Hepatocyte (in vitro differentiated cells): ENCODE data around the gene HEPHL1. TPM values are rescaled to one million over a fixed set of nuclear protein-coding genes. Genes with fewer than 3 reads are reported as not detected.

ENCODE experiments used
- DNase-seq: peaks from one replicate; pipeline ENCODE4 v3.0.0-alpha.2; 2016; ENCODE audit warnings: low spot score
- H2AFZ ChIP-seq: fragments of 200-600 bp; sonication (generic); 2 replicates; pipeline ENCODE4 v1.6.0; 2016; ENCODE audit warnings: antibody characterized with exemption, mild to moderate bottlenecking
- H3K27ac ChIP-seq: fragments of 200-600 bp; sonication (generic); 2 replicates; pipeline ENCODE4 v1.5.1; 2016; ENCODE audit warnings: mild to moderate bottlenecking
- H3K27me3 ChIP-seq: fragments of 200-600 bp; sonication (generic); 2 replicates; pipeline ENCODE4 v1.6.1; 2016
- H3K36me3 ChIP-seq: fragments of 200-600 bp; sonication (generic); replicated peaks from 2 replicates; pipeline ENCODE4 v1.5.1; 2016; ENCODE audit warnings: low read depth; ENCODE audit not compliant: insufficient read depth
- H3K4me1 ChIP-seq: fragments of 200-600 bp; sonication (generic); 2 replicates; pipeline ENCODE4 v1.5.1; 2016; ENCODE audit warnings: mild to moderate bottlenecking, moderate library complexity; ENCODE audit not compliant: insufficient read depth
- H3K4me2 ChIP-seq: fragments of 200-600 bp; sonication (generic); 2 replicates; pipeline ENCODE4 v1.6.0; 2016
- H3K4me3 ChIP-seq: fragments of 200-600 bp; sonication (generic); 2 replicates; pipeline ENCODE4 v1.5.1; 2016; ENCODE audit warnings: mild to moderate bottlenecking
- H3K79me2 ChIP-seq: fragments of 200-600 bp; sonication (generic); 2 replicates; pipeline ENCODE4 v1.6.0; 2017; ENCODE audit warnings: mild to moderate bottlenecking
- H3K9me2 ChIP-seq: fragments of 200-600 bp; sonication (generic); replicated peaks from 2 replicates; pipeline ENCODE4 v1.6.0; 2017; ENCODE audit warnings: mild to moderate bottlenecking; ENCODE audit not compliant: insufficient read depth
- H3K9me3 ChIP-seq: fragments of 200-600 bp; sonication (generic); 2 replicates; pipeline ENCODE4 v1.5.1; 2016; ENCODE audit warnings: low read depth, mild to moderate bottlenecking
- H4K20me1 ChIP-seq: fragments of 200-600 bp; sonication (generic); 2 replicates; pipeline ENCODE4 v1.6.0; 2016; ENCODE audit warnings: mild to moderate bottlenecking; ENCODE audit not compliant: insufficient read depth, poor library complexity, severe bottlenecking
- EZH2 ChIP-seq: fragments of 200-600 bp; sonication (generic); IDR thresholded peaks from 2 replicates; pipeline ENCODE4 v1.6.1; 2016; ENCODE audit warnings: antibody characterized with exemption, mild to moderate bottlenecking, borderline replicate concordance
- EZH2phosphoT487 ChIP-seq: fragments of 200-600 bp; sonication (generic); IDR thresholded peaks from one replicate; pipeline ENCODE4 v1.6.1; 2018; ENCODE audit warnings: antibody characterized with exemption, mild to moderate bottlenecking, low read depth, moderate library complexity; ENCODE audit not compliant: unreplicated experiment, severe bottlenecking
- WGBS: methylation state at CpG from one replicate; pipeline ENCODE4 v1.1.6; 2016; ENCODE audit warnings: low lambda C conversion rate; ENCODE audit errors: missing lambda C conversion rate; 5-methylcytosine and 5-hydroxymethylcytosine counted together
- polyA plus RNA-seq: library from polyadenylated mRNA; unstranded; fragments of >200 nt; fragmentation: Nextera tagmentation; extraction: Ambion mirVana; gene quantifications from 2 replicates; pipeline ENCODE4 v1.2.1, GENCODE V29; 2016
- total RNA-seq: library from RNA; depleted of rRNA; stranded (reverse); fragments of >200 nt; gene quantifications from 2 replicates; pipeline ENCODE4 v1.2.3, GENCODE V29; 2014
- TF ChIP-seq, protein P1 (sequence below): fragments of 200-600 bp; sonication (generic); IDR thresholded peaks from 2 replicates; pipeline ENCODE4 v1.5.1; 2016; ENCODE audit warnings: antibody characterized with exemption, mild to moderate bottlenecking; ENCODE audit not compliant: poor library complexity

Gene HEPHL1
- total and polyA plus RNA-seq, 2 experiments from 2014 or later, result 0.07 to 0.17 TPM

GRCh38 chr11:94149431-94150017, 128.4 kb downstream of the HEPHL1 start:
- no peak for TF ChIP-seq EZH2
- TF ChIP-seq, protein P1, sequence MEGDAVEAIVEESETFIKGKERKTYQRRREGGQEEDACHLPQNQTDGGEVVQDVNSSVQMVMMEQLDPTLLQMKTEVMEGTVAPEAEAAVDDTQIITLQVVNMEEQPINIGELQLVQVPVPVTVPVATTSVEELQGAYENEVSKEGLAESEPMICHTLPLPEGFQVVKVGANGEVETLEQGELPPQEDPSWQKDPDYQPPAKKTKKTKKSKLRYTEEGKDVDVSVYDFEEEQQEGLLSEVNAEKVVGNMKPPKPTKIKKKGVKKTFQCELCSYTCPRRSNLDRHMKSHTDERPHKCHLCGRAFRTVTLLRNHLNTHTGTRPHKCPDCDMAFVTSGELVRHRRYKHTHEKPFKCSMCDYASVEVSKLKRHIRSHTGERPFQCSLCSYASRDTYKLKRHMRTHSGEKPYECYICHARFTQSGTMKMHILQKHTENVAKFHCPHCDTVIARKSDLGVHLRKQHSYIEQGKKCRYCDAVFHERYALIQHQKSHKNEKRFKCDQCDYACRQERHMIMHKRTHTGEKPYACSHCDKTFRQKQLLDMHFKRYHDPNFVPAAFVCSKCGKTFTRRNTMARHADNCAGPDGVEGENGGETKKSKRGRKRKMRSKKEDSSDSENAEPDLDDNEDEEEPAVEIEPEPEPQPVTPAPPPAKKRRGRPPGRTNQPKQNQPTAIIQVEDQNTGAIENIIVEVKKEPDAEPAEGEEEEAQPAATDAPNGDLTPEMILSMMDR, result no peak
- no peak for TF ChIP-seq EZH2phosphoT487
- DNase-seq, result no peak
- H3K36me3 ChIP-seq, result no peaks in the 10 kb centered on the region
- peaks cover 54% of the 10 kb centered on the region for H4K20me1 ChIP-seq
- no peaks in the 10 kb centered on the region for H3K9me2 ChIP-seq
- H3K9me3 ChIP-seq, result no peaks in the 10 kb centered on the region
- no peak overlapping the region for H3K4me3 ChIP-seq
- H3K79me2 ChIP-seq, result peaks cover 81% of the 10 kb centered on the region
- 64% methylated on average over 3 of the region's 3 CpGs for WGBS
- H3K4me2 ChIP-seq, result no peak overlapping the region
- H3K27ac ChIP-seq, result no peak overlapping the region
- no peak overlapping the region for H2AFZ ChIP-seq
- peaks cover 73% of the 10 kb centered on the region for H3K4me1 ChIP-seq
- H3K27me3 ChIP-seq, result no peaks in the 10 kb centered on the region

GRCh38 chr11:94150056-94150455, 128.9 kb downstream of the HEPHL1 start:
- Histone ChIP-seq H3K4me2 (no peak overlapping the region), H3K9me3 (no peaks in the 10 kb centered on the region), H3K9me2 (no peaks in the 10 kb centered on the region), H3K27me3 (no peaks in the 10 kb centered on the region), H3K36me3 (no peaks in the 10 kb centered on the region), H3K27ac (peak overlapping the region; percentile 75), H4K20me1 (peaks cover 49% of the 10 kb centered on the region), H2AFZ (no peak overlapping the region), H3K4me1 (peaks cover 72% of the 10 kb centered on the region), H3K79me2 (peaks cover 81% of the 10 kb centered on the region), H3K4me3 (no peak overlapping the region)
- WGBS, result 89% methylated on average over 3 of the region's 3 CpGs
- no peak for DNase-seq
- TF ChIP-seq, protein P1, result no peak
- TF ChIP-seq EZH2 (no peak), EZH2phosphoT487 (no peak)

- Histone ChIP-seq H3K4me1 (peaks cover 62% of the 10 kb centered on the region), H4K20me1 (peaks cover 44% of the 10 kb centered on the region), H3K4me2 (peak overlapping the region; percentile 4)
Observed at GRCh38 chr11:94150704-94151685, 129.8 kb downstream of the HEPHL1 start.

More at GRCh38 chr11:94150704-94151685, 129.8 kb downstream of the HEPHL1 start:
- DNase-seq, result peak; percentile 49
- H2AFZ ChIP-seq, result no peak overlapping the region
- H3K9me2 ChIP-seq, result no peaks in the 10 kb centered on the region
- H3K4me3 ChIP-seq, result no peak overlapping the region
- no peaks in the 10 kb centered on the region for H3K9me3 ChIP-seq
- peaks cover 81% of the 10 kb centered on the region for H3K79me2 ChIP-seq
- H3K27ac ChIP-seq, result peak overlapping the region; percentile 86
- TF ChIP-seq, protein P1, result no peak
- TF ChIP-seq EZH2, result no peak
- no peak for TF ChIP-seq EZH2phosphoT487
- no peaks in the 10 kb centered on the region for H3K27me3 ChIP-seq
- H3K36me3 ChIP-seq, result no peaks in the 10 kb centered on the region
- 80% methylated on average over 4 of the region's 4 CpGs for WGBS
